ENCODE data around the gene VAT1L.

Gene VAT1L

DNA sequence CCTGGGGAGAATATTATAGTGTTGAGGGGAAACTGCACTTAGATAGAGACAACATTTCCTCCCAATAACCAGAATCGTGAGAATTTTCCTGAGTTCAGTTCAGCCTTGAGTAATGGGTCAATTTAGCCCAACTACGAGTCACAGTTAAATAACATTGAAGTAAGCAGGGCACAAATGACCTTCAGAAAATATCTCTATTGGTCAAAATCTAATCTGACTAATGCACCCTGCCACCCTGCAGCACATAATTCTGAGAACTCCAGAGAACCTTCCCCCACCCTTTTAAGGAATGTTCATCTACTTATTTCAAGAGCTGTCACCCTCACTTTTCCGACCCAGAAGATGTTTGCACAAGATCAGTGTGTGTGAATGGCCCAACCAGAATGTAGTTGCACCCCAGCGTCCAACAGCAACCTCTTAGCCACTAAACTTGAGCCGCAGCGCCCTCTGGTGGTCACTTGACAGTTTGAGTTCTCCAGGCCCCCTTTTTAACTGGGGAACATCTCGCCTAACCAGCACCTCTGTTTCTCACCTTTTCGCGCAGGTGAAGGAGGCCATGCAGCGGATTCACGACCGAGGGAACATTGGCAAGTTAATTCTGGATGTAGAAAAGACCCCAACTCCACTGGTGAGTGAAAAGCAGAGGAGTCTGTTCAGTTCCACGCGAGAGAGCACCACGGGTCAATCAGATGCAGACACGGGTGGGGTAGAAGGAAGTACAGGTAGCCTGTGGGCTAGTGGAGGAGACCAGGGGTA, 183.1 kb downstream of the VAT1L start:
- peak; percentile 81 for TF ChIP-seq RAD21 (IDR thresholded peaks at IDR 0.05; ENCODE audit: low read depth)
- no peak for TF ChIP-seq CREB1 (IDR thresholded peaks at IDR 0.05; ENCODE audit: low read depth)

DNA sequence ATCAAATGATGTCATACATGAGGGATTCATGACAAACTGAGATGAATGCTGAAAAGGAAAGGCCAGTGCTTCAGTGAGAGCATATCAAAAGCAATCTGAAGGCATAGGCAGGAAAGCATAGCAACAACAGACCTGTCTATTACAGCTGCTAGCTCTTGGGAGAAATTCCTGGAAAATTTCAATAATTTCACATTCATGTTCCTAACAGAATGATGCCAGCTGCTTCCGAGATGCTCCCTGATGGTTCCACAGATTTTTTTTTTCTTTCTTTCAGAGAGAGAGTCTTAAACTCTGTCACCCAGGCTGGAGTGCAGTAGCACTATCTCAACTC, 183.7 kb downstream of the VAT1L start:
- TF ChIP-seq NFIC (IDR thresholded peaks at IDR 0.05) (no peak), EP300 (IDR thresholded peaks at IDR 0.05; ENCODE audit: borderline replicate concordance) (no peak), YY1 (IDR thresholded peaks at IDR 0.05; ENCODE audit: low read depth) (no peak), CEBPB (IDR thresholded peaks at IDR 0.05) (no peak)
- TF ChIP-seq, protein P1, sequence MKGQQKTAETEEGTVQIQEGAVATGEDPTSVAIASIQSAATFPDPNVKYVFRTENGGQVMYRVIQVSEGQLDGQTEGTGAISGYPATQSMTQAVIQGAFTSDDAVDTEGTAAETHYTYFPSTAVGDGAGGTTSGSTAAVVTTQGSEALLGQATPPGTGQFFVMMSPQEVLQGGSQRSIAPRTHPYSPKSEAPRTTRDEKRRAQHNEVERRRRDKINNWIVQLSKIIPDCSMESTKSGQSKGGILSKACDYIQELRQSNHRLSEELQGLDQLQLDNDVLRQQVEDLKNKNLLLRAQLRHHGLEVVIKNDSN (IDR thresholded peaks at IDR 0.05) = no peak

DNA sequence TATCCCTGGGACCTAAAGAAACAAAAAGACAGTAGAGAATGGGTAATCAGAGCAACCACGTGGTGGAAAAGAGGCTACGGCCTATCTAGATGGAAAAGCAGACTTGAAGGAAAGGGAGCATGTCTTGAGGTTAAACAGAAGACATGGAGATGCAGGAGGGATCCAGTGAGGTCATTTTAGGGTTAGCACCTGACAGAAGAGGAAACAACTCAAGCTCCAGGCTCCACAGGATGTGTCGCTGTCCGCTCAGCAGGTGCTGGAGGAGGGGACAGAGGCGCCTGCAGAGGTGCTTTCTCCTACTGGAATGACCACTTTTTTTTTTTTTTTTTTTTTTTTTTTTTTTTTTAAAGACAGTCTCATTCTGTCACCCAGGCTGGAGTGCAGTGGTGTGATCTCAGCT, 186.5 kb downstream of the VAT1L start:
- TF ChIP-seq, protein P1 (IDR thresholded peaks at IDR 0.05) = no peak
- no peak for TF ChIP-seq CEBPB (IDR thresholded peaks at IDR 0.05)
- TF ChIP-seq, protein P2, sequence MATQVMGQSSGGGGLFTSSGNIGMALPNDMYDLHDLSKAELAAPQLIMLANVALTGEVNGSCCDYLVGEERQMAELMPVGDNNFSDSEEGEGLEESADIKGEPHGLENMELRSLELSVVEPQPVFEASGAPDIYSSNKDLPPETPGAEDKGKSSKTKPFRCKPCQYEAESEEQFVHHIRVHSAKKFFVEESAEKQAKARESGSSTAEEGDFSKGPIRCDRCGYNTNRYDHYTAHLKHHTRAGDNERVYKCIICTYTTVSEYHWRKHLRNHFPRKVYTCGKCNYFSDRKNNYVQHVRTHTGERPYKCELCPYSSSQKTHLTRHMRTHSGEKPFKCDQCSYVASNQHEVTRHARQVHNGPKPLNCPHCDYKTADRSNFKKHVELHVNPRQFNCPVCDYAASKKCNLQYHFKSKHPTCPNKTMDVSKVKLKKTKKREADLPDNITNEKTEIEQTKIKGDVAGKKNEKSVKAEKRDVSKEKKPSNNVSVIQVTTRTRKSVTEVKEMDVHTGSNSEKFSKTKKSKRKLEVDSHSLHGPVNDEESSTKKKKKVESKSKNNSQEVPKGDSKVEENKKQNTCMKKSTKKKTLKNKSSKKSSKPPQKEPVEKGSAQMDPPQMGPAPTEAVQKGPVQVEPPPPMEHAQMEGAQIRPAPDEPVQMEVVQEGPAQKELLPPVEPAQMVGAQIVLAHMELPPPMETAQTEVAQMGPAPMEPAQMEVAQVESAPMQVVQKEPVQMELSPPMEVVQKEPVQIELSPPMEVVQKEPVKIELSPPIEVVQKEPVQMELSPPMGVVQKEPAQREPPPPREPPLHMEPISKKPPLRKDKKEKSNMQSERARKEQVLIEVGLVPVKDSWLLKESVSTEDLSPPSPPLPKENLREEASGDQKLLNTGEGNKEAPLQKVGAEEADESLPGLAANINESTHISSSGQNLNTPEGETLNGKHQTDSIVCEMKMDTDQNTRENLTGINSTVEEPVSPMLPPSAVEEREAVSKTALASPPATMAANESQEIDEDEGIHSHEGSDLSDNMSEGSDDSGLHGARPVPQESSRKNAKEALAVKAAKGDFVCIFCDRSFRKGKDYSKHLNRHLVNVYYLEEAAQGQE (IDR thresholded peaks at IDR 0.05; ENCODE audit: low read depth) = peak; percentile 75

DNA sequence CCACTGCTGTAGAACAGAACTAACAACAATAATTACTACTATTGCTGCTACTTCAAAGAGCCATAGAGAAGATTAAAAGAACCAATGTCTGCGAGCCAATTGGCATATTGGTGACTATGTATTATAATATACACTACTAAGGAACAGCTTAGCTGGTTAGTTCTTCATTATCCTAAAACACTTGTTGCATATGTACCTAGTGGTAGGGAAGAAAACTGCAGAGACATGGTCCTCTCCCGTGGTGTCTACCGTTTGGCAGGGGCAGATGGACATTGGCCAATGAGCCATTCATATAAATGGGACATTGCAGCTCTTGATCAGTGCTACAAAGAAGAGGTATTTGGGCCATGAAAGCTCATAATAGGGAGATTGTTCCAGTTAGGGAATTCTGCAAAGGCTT, 187.6 kb downstream of the VAT1L start:
- no peak for TF ChIP-seq YY1 (IDR thresholded peaks at IDR 0.05; ENCODE audit: low read depth)

DNA sequence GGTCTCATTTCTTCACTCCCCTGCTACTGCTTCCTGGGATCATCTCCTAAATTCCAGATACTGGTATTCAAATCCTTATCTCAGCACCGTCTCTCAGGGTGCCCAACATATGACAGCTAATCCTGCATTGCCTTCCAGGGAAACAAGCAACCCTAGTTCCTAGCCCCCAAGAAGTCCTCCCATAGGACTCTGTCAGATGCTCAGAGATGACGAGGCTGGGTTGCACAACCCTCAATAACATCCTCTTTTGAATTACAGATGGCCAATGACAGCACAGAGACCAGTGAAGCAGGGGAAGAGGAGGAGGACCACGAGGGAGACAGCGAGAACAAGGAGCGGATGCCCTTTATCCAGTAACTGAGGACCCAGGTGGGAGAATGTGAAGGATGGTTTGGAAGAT, 189.0 kb downstream of the VAT1L start:
- TF ChIP-seq TEAD4 (IDR thresholded peaks at IDR 0.05) (no peak), FOXM1 (IDR thresholded peaks at IDR 0.05; ENCODE audit: borderline replicate concordance, low read depth) (no peak), EGR1 (IDR thresholded peaks at IDR 0.05) (no peak), YY1 (IDR thresholded peaks at IDR 0.05; ENCODE audit: low read depth) (no peak), RAD21 (IDR thresholded peaks at IDR 0.05; ENCODE audit: low read depth) (no peak), CEBPB (IDR thresholded peaks at IDR 0.05) (no peak), ZBTB7A (IDR thresholded peaks at IDR 0.05; ENCODE audit: low read depth) (no peak), CREB1 (IDR thresholded peaks at IDR 0.05; ENCODE audit: low read depth) (no peak), TCF12 (IDR thresholded peaks at IDR 0.05; ENCODE audit: low read depth) (no peak), EP300 (IDR thresholded peaks at IDR 0.05; ENCODE audit: borderline replicate concordance) (no peak), TAF1 (IDR thresholded peaks at IDR 0.05; ENCODE audit: low read depth) (no peak), NFIC (IDR thresholded peaks at IDR 0.05) (no peak)
- TF ChIP-seq, protein P1 (IDR thresholded peaks at IDR 0.05) = no peak
- TF ChIP-seq, protein P2 (IDR thresholded peaks at IDR 0.05; ENCODE audit: low read depth) = no peak
- TF ChIP-seq, protein P3, sequence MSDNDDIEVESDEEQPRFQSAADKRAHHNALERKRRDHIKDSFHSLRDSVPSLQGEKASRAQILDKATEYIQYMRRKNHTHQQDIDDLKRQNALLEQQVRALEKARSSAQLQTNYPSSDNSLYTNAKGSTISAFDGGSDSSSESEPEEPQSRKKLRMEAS (IDR thresholded peaks at IDR 0.05) = no peak

DNA sequence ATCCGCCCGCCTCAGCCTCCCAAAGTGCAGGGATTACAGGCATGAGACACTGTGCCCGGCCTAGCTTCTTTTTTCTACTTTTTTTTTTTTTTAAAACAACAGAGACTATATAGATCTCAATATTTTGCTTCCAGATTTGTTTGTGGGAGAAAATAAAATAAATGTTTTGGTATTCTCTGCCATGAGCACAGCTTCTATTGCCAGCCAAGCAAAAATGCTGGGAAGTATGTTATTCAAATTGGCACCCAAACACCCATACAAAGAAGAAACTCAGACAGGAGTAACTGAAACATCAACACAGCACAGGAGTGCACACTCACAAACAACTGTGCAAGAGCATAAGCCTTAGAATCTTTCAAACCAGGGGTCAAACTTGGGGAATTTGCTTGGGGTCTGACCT, 196.7 kb downstream of the VAT1L start:
- TF ChIP-seq YY1 (IDR thresholded peaks at IDR 0.05; ENCODE audit: low read depth) = no peak
- no peak for TF ChIP-seq TCF12 (IDR thresholded peaks at IDR 0.05; ENCODE audit: low read depth)
- no peak for TF ChIP-seq FOXM1 (IDR thresholded peaks at IDR 0.05; ENCODE audit: borderline replicate concordance, low read depth)
- no peak for TF ChIP-seq TEAD4 (IDR thresholded peaks at IDR 0.05)
- no peak for TF ChIP-seq EGR1 (IDR thresholded peaks at IDR 0.05)
- TF ChIP-seq TAF1 (IDR thresholded peaks at IDR 0.05; ENCODE audit: low read depth) = no peak
- TF ChIP-seq, protein P1 (IDR thresholded peaks at IDR 0.05) = no peak
